Posterior vena cava (tissue), 2 donors: Measurements from ENCODE around the gene THOC1. TPM values are rescaled to one million over a fixed set of nuclear protein-coding genes. Genes with fewer than 3 reads are reported as not detected.

Experiments
- DNase-seq: peaks from one replicate; pipeline ENCODE4 v3.0.0-alpha.2; 2020; ENCODE audit warnings: low spot score
- intact Hi-C, 2 donors: fragments of 100-400 bp; cut with DNase I; formaldehyde crosslinking; loops; one replicate each; pipeline versions ENCODE4 v1.14.1 to v1.14.2; 2022 to 2023
- total RNA-seq, 2 donors: library from RNA; stranded (reverse); fragmentation: NEBNext Ultra II Directional; extraction: Animal tissue kit (Norgen Biotek cat#: 25700); gene quantifications; one replicate each; pipeline ENCODE4 v1.2.1, GENCODE V29; 2021
- donor health status: DM: yes; HTN: yes; CAD: no.
- donor health status: DM: yes; HTN: yes; CAD: no.

THOC1 gene
- total RNA-seq, 2 donors from 2014 or later: 25.9 to 26.4 TPM

- no peak for DNase-seq
- intact Hi-C loops: no loop called here
These were observed 40.5 kb downstream of the THOC1 start for GRCh38 chr18:227374-227773.

GRCh38 chr18:225745-226144, 42.1 kb downstream of the THOC1 start:
- DNase-seq: no peak
- intact Hi-C loops: no loop called here

- no peak for DNase-seq
- intact Hi-C loops: no loop called here
These were observed 47.1 kb downstream of the THOC1 start for GRCh38 chr18:220708-221107.

- DNase-seq: peak; percentile 20
- intact Hi-C loops: no loop called here
These were observed 50.1 kb downstream of the THOC1 start for GRCh38 chr18:217532-218336.

- intact Hi-C loops: no loop called here
- DNase-seq: no peak
These were observed 52.3 kb downstream of the THOC1 start for GRCh38 chr18:215448-216010.

- DNase-seq: no peak
- intact Hi-C loops: no loop called here
These were observed 53.9 kb downstream of the THOC1 start for GRCh38 chr18:213966-214365.

GRCh38 chr18:213505-213904, 54.3 kb downstream of the THOC1 start:
- intact Hi-C loops: no loop called here
- DNase-seq: no peak

- intact Hi-C loops: no loop called here
- no peak for DNase-seq
These were observed 55.1 kb downstream of the THOC1 start for GRCh38 chr18:212780-213179.

GRCh38 chr18:211582-211981, 56.3 kb downstream of the THOC1 start:
- DNase-seq: no peak
- intact Hi-C loops: no loop called here

GRCh38 chr18:210733-211132, 57.1 kb downstream of the THOC1 start:
- no peak for DNase-seq
- intact Hi-C loops: no loop called here

GRCh38 chr18:210075-210474, 57.8 kb downstream of the THOC1 start:
- intact Hi-C loops: no loop called here
- DNase-seq: no peak

GRCh38 chr18:199768-200167, 68.1 kb downstream of the THOC1 start:
- intact Hi-C loops: no loop called here

GRCh38 chr18:199214-199613, 68.6 kb downstream of the THOC1 start:
- no peak for DNase-seq
- intact Hi-C loops: no loop called here

More at GRCh38 chr18:199768-200167, 68.1 kb downstream of the THOC1 start:
- DNase-seq: no peak

GRCh38 chr18:195651-196050, 72.2 kb downstream of the THOC1 start:
- DNase-seq: no peak
- intact Hi-C loops: no loop called here

GRCh38 chr18:192801-193200, 75.0 kb downstream of the THOC1 start:
- DNase-seq: no peak
- intact Hi-C loops: no loop called here

GRCh38 chr18:191725-192124, 76.1 kb downstream of the THOC1 start:
- no peak for DNase-seq
- intact Hi-C loops: no loop called here

- intact Hi-C loops: no loop called here
- DNase-seq: no peak
These were observed 78.6 kb downstream of the THOC1 start for GRCh38 chr18:189254-189653.

GRCh38 chr18:183769-184168, 84.1 kb downstream of the THOC1 start:
- DNase-seq: no peak
- intact Hi-C loops: no loop called here

GRCh38 chr18:181711-182110, 86.1 kb downstream of the THOC1 start:
- no peak for DNase-seq
- intact Hi-C loops: no loop called here

GRCh38 chr18:179499-179898, 88.3 kb downstream of the THOC1 start:
- no peak for DNase-seq
- intact Hi-C loops: no loop called here

- DNase-seq: no peak
- intact Hi-C loops: no loop called here
These were observed 95.5 kb downstream of the THOC1 start for GRCh38 chr18:172361-172760.
